ENCODE measurements around the gene RAMP2. TPM values are rescaled to one million over a fixed set of nuclear protein-coding genes. Genes with fewer than 3 reads are reported as not detected.

The RAMP2 gene
- total RNA-seq, 3 donors from 2014 or later (not counting 1 experiment from before 2014, with no cell fraction given): not detected

DNA sequence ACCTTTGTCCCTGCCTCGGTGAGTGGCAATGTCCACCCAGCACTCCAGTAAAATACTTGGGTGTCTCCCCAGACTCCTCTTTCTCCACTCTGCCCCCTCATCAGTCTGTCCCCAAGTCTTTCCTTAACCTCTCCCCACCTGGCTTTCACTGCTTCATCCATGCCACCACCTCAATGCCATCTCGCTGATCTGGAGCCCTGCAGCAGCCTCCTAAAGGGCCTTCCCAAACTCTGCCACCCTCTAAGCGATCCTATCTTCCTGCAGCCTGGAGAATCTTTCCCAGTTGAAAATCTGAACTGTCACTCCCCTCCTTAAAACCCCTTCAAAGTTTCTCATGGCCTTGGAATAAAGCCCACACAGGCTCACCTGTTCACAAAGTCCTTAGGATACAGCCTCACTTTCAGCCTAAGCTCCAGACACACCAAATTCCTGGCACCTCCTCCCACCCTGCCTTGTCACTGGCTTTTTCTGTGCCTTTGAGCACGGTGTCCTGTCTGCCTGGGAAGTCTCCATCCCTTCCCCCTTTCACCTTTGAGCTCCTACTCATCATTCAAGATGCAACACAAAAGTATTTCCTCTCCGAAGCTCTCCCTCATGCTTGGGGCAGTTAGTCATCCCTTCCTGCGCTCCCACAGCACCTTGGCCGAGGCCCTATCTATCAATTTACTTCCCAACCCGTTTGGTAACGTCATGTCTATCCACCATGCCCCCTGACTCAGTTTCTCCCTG is 22.2 kb downstream of the RAMP2 start:
- no peak for DNase-seq
- Mint-ChIP-seq H3K36me3 (no peaks in the 10 kb centered on the region), H3K4me1 (peaks cover 0 to 18% of the 10 kb centered on the region in 2 donors), H3K27ac (no peak overlapping the region), H3K9me3 (no peaks in the 10 kb centered on the region), H3K27me3 (ENCODE audit: low read depth in 2 of 2) (peaks cover 47 to 55% of the 10 kb centered on the region in 2 donors), H3K4me3 (no peak overlapping the region)
- Histone ChIP-seq H3K9me3 (ENCODE audit: control insufficient read depth, insufficient read depth, low read length) (no peaks in the 10 kb centered on the region), H3K4me3 (ENCODE audit: low read length) (no peak overlapping the region), H3K27ac (ENCODE audit: low read length) (no peak overlapping the region), H3K27me3 (ENCODE audit: control insufficient read depth, insufficient read depth, low read length) (peaks cover 37% of the 10 kb centered on the region), H3K36me3 (ENCODE audit: control insufficient read depth, insufficient read depth, low read length) (peaks cover 12% of the 10 kb centered on the region), H3K4me1 (ENCODE audit: control insufficient read depth, insufficient read depth, low read length) (peaks cover 8% of the 10 kb centered on the region)
- ATAC-seq: no peak
- TF ChIP-seq, protein P1, sequence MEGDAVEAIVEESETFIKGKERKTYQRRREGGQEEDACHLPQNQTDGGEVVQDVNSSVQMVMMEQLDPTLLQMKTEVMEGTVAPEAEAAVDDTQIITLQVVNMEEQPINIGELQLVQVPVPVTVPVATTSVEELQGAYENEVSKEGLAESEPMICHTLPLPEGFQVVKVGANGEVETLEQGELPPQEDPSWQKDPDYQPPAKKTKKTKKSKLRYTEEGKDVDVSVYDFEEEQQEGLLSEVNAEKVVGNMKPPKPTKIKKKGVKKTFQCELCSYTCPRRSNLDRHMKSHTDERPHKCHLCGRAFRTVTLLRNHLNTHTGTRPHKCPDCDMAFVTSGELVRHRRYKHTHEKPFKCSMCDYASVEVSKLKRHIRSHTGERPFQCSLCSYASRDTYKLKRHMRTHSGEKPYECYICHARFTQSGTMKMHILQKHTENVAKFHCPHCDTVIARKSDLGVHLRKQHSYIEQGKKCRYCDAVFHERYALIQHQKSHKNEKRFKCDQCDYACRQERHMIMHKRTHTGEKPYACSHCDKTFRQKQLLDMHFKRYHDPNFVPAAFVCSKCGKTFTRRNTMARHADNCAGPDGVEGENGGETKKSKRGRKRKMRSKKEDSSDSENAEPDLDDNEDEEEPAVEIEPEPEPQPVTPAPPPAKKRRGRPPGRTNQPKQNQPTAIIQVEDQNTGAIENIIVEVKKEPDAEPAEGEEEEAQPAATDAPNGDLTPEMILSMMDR (IDR thresholded peaks at IDR 0.05): no peak
- intact Hi-C loops (cut with micrococcal nuclease): no loop called here
- WGBS (ENCODE audit: insufficient coverage): 24% methylated on average over 9 of the region's 9 CpGs

- TF ChIP-seq, protein P1 (IDR thresholded peaks at IDR 0.05): no peak
- intact Hi-C loops (cut with micrococcal nuclease): no loop called here
- no peak overlapping the region for H3K27ac ChIP-seq (ENCODE audit: low read length)
- H3K27me3 ChIP-seq (ENCODE audit: control insufficient read depth, insufficient read depth, low read length): peaks cover 37% of the 10 kb centered on the region
- 14% methylated on average over 22 of the region's 22 CpGs for WGBS (ENCODE audit: insufficient coverage)
- Mint-ChIP-seq H3K4me3 (no peak overlapping the region), H3K36me3 (no peaks in the 10 kb centered on the region), H3K4me1 (peaks cover 0 to 18% of the 10 kb centered on the region in 2 donors), H3K27me3 (ENCODE audit: low read depth in 2 of 2) (peaks cover 49 to 58% of the 10 kb centered on the region in 2 donors), H3K27ac (no peak overlapping the region), H3K9me3 (no peaks in the 10 kb centered on the region)
- ATAC-seq: no peak
- no peak for DNase-seq
- peaks cover 8% of the 10 kb centered on the region for H3K4me1 ChIP-seq (ENCODE audit: control insufficient read depth, insufficient read depth, low read length)
- no peaks in the 10 kb centered on the region for H3K9me3 ChIP-seq (ENCODE audit: control insufficient read depth, insufficient read depth, low read length)
- peaks cover 7% of the 10 kb centered on the region for H3K36me3 ChIP-seq (ENCODE audit: control insufficient read depth, insufficient read depth, low read length)
- no peak overlapping the region for H3K4me3 ChIP-seq (ENCODE audit: low read length)
Observed at GRCh38 chr17:42783791-42784138, 22.7 kb downstream of the RAMP2 start.

DNA sequence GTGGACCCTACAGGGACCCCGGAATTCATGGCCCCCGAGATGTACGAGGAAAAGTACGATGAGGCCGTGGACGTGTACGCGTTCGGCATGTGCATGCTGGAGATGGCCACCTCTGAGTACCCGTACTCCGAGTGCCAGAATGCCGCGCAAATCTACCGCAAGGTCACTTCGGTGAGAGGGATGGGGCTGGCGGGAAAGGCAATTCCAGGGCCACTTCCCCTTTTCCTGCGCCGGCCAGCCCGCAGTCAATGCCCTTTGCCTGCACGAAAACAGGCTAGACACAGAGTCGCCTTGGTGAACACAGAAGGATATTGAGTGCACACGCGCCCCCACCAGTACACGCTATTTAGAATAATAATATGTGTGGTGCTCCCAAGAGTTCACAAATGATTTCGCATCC is 23.4 kb downstream of the RAMP2 start:
- Histone ChIP-seq H3K4me3 (ENCODE audit: low read length) (no peak overlapping the region), H3K36me3 (ENCODE audit: control insufficient read depth, insufficient read depth, low read length) (peaks cover under 1% of the 10 kb centered on the region), H3K27me3 (ENCODE audit: control insufficient read depth, insufficient read depth, low read length) (peaks cover 37% of the 10 kb centered on the region), H3K9me3 (ENCODE audit: control insufficient read depth, insufficient read depth, low read length) (no peaks in the 10 kb centered on the region), H3K4me1 (ENCODE audit: control insufficient read depth, insufficient read depth, low read length) (peaks cover 8% of the 10 kb centered on the region), H3K27ac (ENCODE audit: low read length) (no peak overlapping the region)
- no peaks in the 10 kb centered on the region for H3K36me3 Mint-ChIP-seq
- no peak for ATAC-seq
- intact Hi-C loops (cut with micrococcal nuclease): no loop called here
- DNase-seq: no peak
- no peak overlapping the region for H3K4me3 Mint-ChIP-seq
- H3K27me3 Mint-ChIP-seq (ENCODE audit: low read depth in 2 of 2): peaks cover 49 to 61% of the 10 kb centered on the region in 2 donors
- peaks cover 0 to 16% of the 10 kb centered on the region in 2 donors for H3K4me1 Mint-ChIP-seq
- H3K9me3 Mint-ChIP-seq: no peaks in the 10 kb centered on the region
- TF ChIP-seq, protein P1 (IDR thresholded peaks at IDR 0.05): no peak
- H3K27ac Mint-ChIP-seq: no peak overlapping the region
- WGBS (ENCODE audit: insufficient coverage): 15% methylated on average over 22 of the region's 25 CpGs
